ENCODE data around the gene GPR162. TPM values are rescaled to one million over a fixed set of nuclear protein-coding genes. Genes with fewer than 3 reads are reported as not detected.

Gene GPR162
- total RNA-seq, 1 experiment from 2014 or later, result 2.4 TPM

GRCh38 chr12:6820166-6820565 is 1.5 kb upstream of the GPR162 start:
- Histone ChIP-seq H3F3A (ENCODE audit: insufficient read depth, low read depth) (no peaks in the 10 kb centered on the region; the same call in 1 of the 2 replicates), H3K9me2 (ENCODE audit: insufficient read depth) (no peaks in the 10 kb centered on the region), H3K4me2 (no peak overlapping the region), H3K79me2 (ENCODE audit: low read depth) (no peaks in the 10 kb centered on the region), H4K20me1 (ENCODE audit: insufficient read depth) (no peaks in the 10 kb centered on the region), H3K27ac (no peak overlapping the region), H3K9me3 (ENCODE audit: insufficient read depth, low read depth) (no peaks in the 10 kb centered on the region), H3K27me3 (ENCODE audit: insufficient read depth, low read depth) (peaks cover 68% of the 10 kb centered on the region), H3K36me3 (ENCODE audit: low read depth) (no peaks in the 10 kb centered on the region), H2AFZ (no peak overlapping the region), H3K4me1 (replicated peaks; ENCODE audit: insufficient read depth) (no peaks in the 10 kb centered on the region; the same call in 1 of the 2 replicates), H3K4me3 (no peak overlapping the region)
- no peak for DNase-seq
- ChIA-PET CTCF (no interaction called here), POLR2A (ENCODE audit: unreplicated experiment) (interaction anchor here (0.6 kb wide), 1 partner anchor 131 kb away, joined by 5 read pairs; the partner anchor contains the start of gene ZNF384)
- TF ChIP-seq CTCF (conservative IDR thresholded peaks at IDR 0.05) (no peak), EZH2 (IDR thresholded peaks at IDR 0.05; ENCODE audit: low read depth) (no peak)
- intact Hi-C loops (cut with micrococcal nuclease; ENCODE audit: unreplicated experiment), result no loop called here
- BruUV-seq (replicated peaks), result no TSS peak

GRCh38 chr12:6822426-6823135 is 960 bp downstream of the GPR162 start:
- no TSS peak for BruUV-seq (replicated peaks)
- Histone ChIP-seq H3K27me3 (ENCODE audit: insufficient read depth, low read depth) (peaks cover 83% of the 10 kb centered on the region), H3K27ac (no peak overlapping the region), H2AFZ (no peak overlapping the region), H3K79me2 (ENCODE audit: low read depth) (no peaks in the 10 kb centered on the region), H3K4me3 (no peak overlapping the region), H3K4me1 (replicated peaks; ENCODE audit: insufficient read depth) (no peaks in the 10 kb centered on the region; the same call in 1 of the 2 replicates), H3K9me3 (ENCODE audit: insufficient read depth, low read depth) (no peaks in the 10 kb centered on the region), H4K20me1 (ENCODE audit: insufficient read depth) (no peaks in the 10 kb centered on the region), H3K4me2 (no peak overlapping the region), H3F3A (ENCODE audit: insufficient read depth, low read depth) (no peaks in the 10 kb centered on the region; the same call in 1 of the 2 replicates), H3K9me2 (ENCODE audit: insufficient read depth) (no peaks in the 10 kb centered on the region), H3K36me3 (ENCODE audit: low read depth) (no peaks in the 10 kb centered on the region)
- intact Hi-C loops (cut with micrococcal nuclease; ENCODE audit: unreplicated experiment), result no loop called here
- TF ChIP-seq EZH2 (IDR thresholded peaks at IDR 0.05; ENCODE audit: low read depth), result no peak
- TF ChIP-seq CTCF (conservative IDR thresholded peaks at IDR 0.05), result no peak
- POLR2A ChIA-PET (ENCODE audit: unreplicated experiment), result no interaction called here
- no peak for DNase-seq
- CTCF ChIA-PET, result interaction anchor here (0.7 to 1.8 kb wide), 3 partner anchors 22 to 118 kb away, joined by 3 to 7 read pairs (median 3); partner anchors contain the start of gene MLF2

- Histone ChIP-seq H2AFZ (no peak overlapping the region), H3K79me2 (ENCODE audit: low read depth) (no peaks in the 10 kb centered on the region), H3K4me2 (no peak overlapping the region), H3K9me3 (ENCODE audit: insufficient read depth, low read depth) (no peaks in the 10 kb centered on the region), H3K36me3 (ENCODE audit: low read depth) (no peaks in the 10 kb centered on the region), H4K20me1 (ENCODE audit: insufficient read depth) (no peaks in the 10 kb centered on the region), H3K4me1 (replicated peaks; ENCODE audit: insufficient read depth) (no peaks in the 10 kb centered on the region; the same call in 1 of the 2 replicates), H3F3A (ENCODE audit: insufficient read depth, low read depth) (no peaks in the 10 kb centered on the region; the same call in 1 of the 2 replicates), H3K4me3 (no peak overlapping the region), H3K27ac (no peak overlapping the region), H3K9me2 (ENCODE audit: insufficient read depth) (no peaks in the 10 kb centered on the region), H3K27me3 (ENCODE audit: insufficient read depth, low read depth) (peaks cover 90% of the 10 kb centered on the region)
- no peak for DNase-seq
- no TSS peak for BruUV-seq (replicated peaks)
- ChIA-PET CTCF (interaction anchor here (0.6 to 1.4 kb wide), 2 partner anchors 40 to 70 kb away, joined by 3 to 4 read pairs; partner anchors contain the start of gene MLF2), POLR2A (ENCODE audit: unreplicated experiment) (no interaction called here)
- intact Hi-C loops (cut with micrococcal nuclease; ENCODE audit: unreplicated experiment), result loop anchor here (2.0 kb wide), 1 partner anchor 207 kb away; no protein-coding TSS in a partner anchor
- no peak for TF ChIP-seq EZH2 (IDR thresholded peaks at IDR 0.05; ENCODE audit: low read depth)
- TF ChIP-seq CTCF (conservative IDR thresholded peaks at IDR 0.05), result no peak
Measured at GRCh38 chr12:6823182-6824084, 1.8 kb downstream of the GPR162 start.

Measured in PC-9 (cell line).